HCT116 (cell line): ENCODE results near the gene ANAPC7. TPM values are rescaled to one million over a fixed set of nuclear protein-coding genes. Genes with fewer than 3 reads are reported as not detected.

Source experiments
- ATAC-seq: fragments of 200-7000 bp; cut with Tn5 transposase; 2 replicates; pipeline ENCODE4 v1.9.1; 2020; ENCODE audit warnings: mild to moderate bottlenecking, moderate library complexity
- BruUV-seq: library from RNA; stranded (reverse); fragments of 400-500 nt; replicated peaks from 2 replicates; lab custom pipeline; 2021; lab: Mats Ljungman, UMichigan
- CTCF ChIA-PET: fragments of 300-600 bp; sonication (Branson Sonifier 250); formaldehyde crosslinking; loops from one replicate; lab custom pipeline; 2021; ENCODE audit warnings: antibody characterized with exemption; lab: Charles Lee
- POLR2A ChIA-PET: fragments of 300-600, 350-600 bp; sonication (Branson Sonifier 250); formaldehyde crosslinking; loops from one replicate; lab custom pipeline; 2021; ENCODE audit warnings: antibody characterized with exemption; lab: Charles Lee
- RAD21 ChIA-PET, 2 experiments: fragments of 300-600 bp; sonication (Branson Sonifier 250); formaldehyde crosslinking; loops; one replicate each; lab custom pipeline; 2023; ENCODE audit warnings: low total read pairs in 2 of 2; ENCODE audit not compliant: uncharacterized antibody in 2 of 2, unreplicated experiment in 2 of 2, low non-redundant PET in 1 of 2; lab: Charles Lee
- DNase-seq: peaks from one replicate; pipeline ENCODE4 v3.0.0-alpha.2; 2010; ENCODE audit warnings: low read depth, low spot score
- H2AFZ ChIP-seq: fragments of 200-600 bp; shearing (Covaris generic), sonication (generic); 2 replicates; pipeline ENCODE4 v1.6.1; 2017; ENCODE audit warnings: low read depth, mixed run types, mixed read lengths, antibody characterized with exemption, low read length; ENCODE audit not compliant: poor library complexity, severe bottlenecking
- H3K27ac ChIP-seq: 2 replicates; pipeline ENCODE4 v1.5.1; 2012; ENCODE audit warnings: low read depth, low read length
- H3K27me3 ChIP-seq: fragments of 200-600 bp; sonication (generic); 2 replicates; pipeline ENCODE4 v1.6.1; 2016; ENCODE audit warnings: mixed run types, low read length, mixed read lengths; ENCODE audit not compliant: insufficient read depth
- H3K36me3 ChIP-seq, 2 experiments: fragments of 200-500 bp in 1 of 2; fragments of 200-600 bp in 1 of 2; sonication (Bioruptor generic) in 1 of 2; sonication (generic) in 1 of 2; 2 replicates each; pipeline versions ENCODE4 v1.5.1 to v1.6.1; 2014 to 2016; ENCODE audit warnings: low read length in 2 of 2, inconsistent platforms in 1 of 2, mixed read lengths in 1 of 2, mixed run types in 1 of 2; ENCODE audit not compliant: insufficient read depth in 2 of 2, control insufficient read depth in 1 of 2
- H3K4me1 ChIP-seq, 2 experiments: fragments of 200-600 bp in 1 of 2; sonication (generic) in 1 of 2; 2 replicates each; pipeline versions ENCODE4 v1.5.1 to v1.6.1; 2012 to 2017; ENCODE audit warnings: low read length in 2 of 2, inconsistent platforms in 1 of 2, mild to moderate bottlenecking in 1 of 2, mixed read lengths in 1 of 2, mixed run types in 1 of 2, moderate library complexity in 1 of 2; ENCODE audit not compliant: insufficient read depth in 2 of 2, control insufficient read depth in 1 of 2
- H3K4me2 ChIP-seq: fragments of 200-600 bp; sonication (generic); 2 replicates; pipeline ENCODE4 v1.6.1; 2017; ENCODE audit warnings: mixed run types, low read length, mixed read lengths
- H3K4me3 ChIP-seq, 2 experiments: fragments of 200-600 bp in 1 of 2; sonication (generic) in 1 of 2; replicated peaks in 1 of 2; 2 replicates each; pipeline ENCODE4 v1.5.1; 2011 to 2016; ENCODE audit warnings: low read length in 2 of 2, control low read depth in 1 of 2, low read depth in 1 of 2, mild to moderate bottlenecking in 1 of 2, mixed read lengths in 1 of 2, mixed run types in 1 of 2
- H3K79me2 ChIP-seq: fragments of 200-600 bp; sonication (generic); 2 replicates; pipeline ENCODE4 v1.6.1; 2017; ENCODE audit warnings: mild to moderate bottlenecking, mixed run types, low read length, moderate library complexity, mixed read lengths; ENCODE audit not compliant: insufficient read depth
- H3K9ac ChIP-seq: fragments of 200-600 bp; sonication (generic); 2 replicates; pipeline ENCODE4 v1.6.1; 2016; ENCODE audit warnings: low read length, mixed read lengths
- H3K9me2 ChIP-seq: fragments of 200-600 bp; sonication (generic), shearing (Covaris generic); 2 replicates; pipeline ENCODE4 v1.6.1; 2017; ENCODE audit warnings: mixed run types, mild to moderate bottlenecking, moderate library complexity; ENCODE audit not compliant: insufficient read depth
- H3K9me3 ChIP-seq, 2 experiments: fragments of 200-500 bp in 1 of 2; fragments of 200-600 bp in 1 of 2; sonication (Bioruptor generic) in 1 of 2; sonication (generic) in 1 of 2; 2 replicates each; pipeline ENCODE4 v1.6.1; 2014 to 2017; ENCODE audit warnings: low read length in 2 of 2, mixed read lengths in 2 of 2, inconsistent platforms in 1 of 2, low read depth in 1 of 2, mild to moderate bottlenecking in 1 of 2, mixed run types in 1 of 2, moderate library complexity in 1 of 2; ENCODE audit not compliant: control insufficient read depth in 1 of 2, insufficient read depth in 1 of 2
- H4K20me1 ChIP-seq: fragments of 200-600 bp; sonication (generic), shearing (Covaris generic); 2 replicates; pipeline ENCODE4 v1.6.1; 2017; ENCODE audit warnings: mixed run types, mild to moderate bottlenecking, moderate library complexity; ENCODE audit not compliant: insufficient read depth
- CTCF ChIP-seq, 3 experiments: fragments of 200-600 bp in 1 of 3; sonication (generic) in 1 of 3; IDR thresholded peaks in 2 of 3; conservative IDR thresholded peaks in 1 of 3; 2 replicates each; pipeline ENCODE4 v1.5.1; 2012 to 2017; ENCODE audit warnings: low read depth in 2 of 3, low read length in 2 of 3, antibody characterized with exemption in 1 of 3, borderline replicate concordance in 1 of 3, control low read depth in 1 of 3, mild to moderate bottlenecking in 1 of 3, mixed read lengths in 1 of 3, mixed run types in 1 of 3, moderate library complexity in 1 of 3; ENCODE audit not compliant: insufficient read depth in 1 of 3
- EGR1 ChIP-seq: IDR thresholded peaks from 2 replicates; pipeline ENCODE4 v1.6.1; 2012; ENCODE audit warnings: low read depth
- EZH2 ChIP-seq: fragments of 200-600 bp; sonication (generic); IDR thresholded peaks from 2 replicates; pipeline ENCODE4 v1.6.1; 2017; ENCODE audit warnings: antibody characterized with exemption, mixed run types
- JUND ChIP-seq: IDR thresholded peaks from 2 replicates; pipeline ENCODE4 v1.6.1; 2012
- MAX ChIP-seq: IDR thresholded peaks from 2 replicates; pipeline ENCODE4 v1.6.1; 2012
- POLR2A ChIP-seq: IDR thresholded peaks from 2 replicates; pipeline ENCODE4 v1.7.0; 2011; ENCODE audit warnings: borderline replicate concordance; ENCODE audit not compliant: insufficient read depth, insufficient read length; ENCODE audit errors: extremely low read depth
- REST ChIP-seq: IDR thresholded peaks from 2 replicates; pipeline ENCODE4 v1.6.1; 2012; ENCODE audit warnings: low read depth
- SP1 ChIP-seq: IDR thresholded peaks from 2 replicates; pipeline ENCODE4 v1.6.1; 2012; ENCODE audit warnings: low read depth
- SRF ChIP-seq: IDR thresholded peaks from 2 replicates; pipeline ENCODE4 v1.6.1; 2012; ENCODE audit warnings: low read depth
- TCF7L2 ChIP-seq: IDR thresholded peaks from 2 replicates; pipeline ENCODE4 v1.7.0; 2011; ENCODE audit warnings: borderline replicate concordance, inconsistent platforms; ENCODE audit not compliant: insufficient read depth, insufficient read length; ENCODE audit errors: extremely low read depth
- ZFX ChIP-seq: fragments of 450-650 bp; IDR thresholded peaks from 2 replicates; pipeline ENCODE4 v1.6.1; 2017
- ZNF274 ChIP-seq: fragments of 200-500 bp; sonication (Bioruptor generic); IDR thresholded peaks from 2 replicates; pipeline ENCODE4 v1.6.1; 2014; ENCODE audit warnings: mild to moderate bottlenecking, low read depth, low read length, inconsistent platforms
- intact Hi-C: fragments of 100-400 bp; cut with micrococcal nuclease; formaldehyde crosslinking; loops from 2 replicates; pipeline ENCODE4 v1.10.0; 2022
- total RNA-seq: library from RNA; stranded (reverse); gene quantifications from one replicate; pipeline ENCODE4 v1.2.1, GENCODE V29; 2021; ENCODE audit not compliant: unreplicated experiment
- TF ChIP-seq, protein P1 (sequence below): IDR thresholded peaks from 2 replicates; pipeline ENCODE4 v1.6.1; 2011; ENCODE audit warnings: mild to moderate bottlenecking, low read length, moderate library complexity; ENCODE audit not compliant: insufficient replicate concordance; ENCODE audit errors: extremely low read depth

ANAPC7 gene
- total RNA-seq, 1 experiment from 2014 or later: 55.9 TPM

- intact Hi-C loops: no loop called here
- RAD21 ChIA-PET: no interaction called here
- H3K36me3 ChIP-seq: peaks cover 43 to 49% of the 10 kb centered on the region in 2 experiments
Observed at GRCh38 chr12:110373425-110373824, 30.1 kb downstream of the ANAPC7 start.

GRCh38 chr12:110373025-110373424 lies 30.5 kb downstream of the ANAPC7 start:
- Histone ChIP-seq H3K4me3 (no peak overlapping the region), H3K9me2 (no peaks in the 10 kb centered on the region), H2AFZ (no peak overlapping the region), H3K27ac (no peak overlapping the region), H3K4me1 (no peaks in the 10 kb centered on the region), H3K36me3 (peaks cover 43 to 45% of the 10 kb centered on the region in 2 experiments), H3K9ac (no peak overlapping the region), H3K9me3 (no peaks in the 10 kb centered on the region), H3K27me3 (no peaks in the 10 kb centered on the region), H3K79me2 (peaks cover 11% of the 10 kb centered on the region; the same call in 1 of the 2 replicates), H4K20me1 (no peaks in the 10 kb centered on the region), H3K4me2 (no peak overlapping the region)
- ChIA-PET POLR2A (no interaction called here), CTCF (no interaction called here), RAD21 (no interaction called here)
- DNase-seq (no peak), ATAC-seq (no peak)
- BruUV-seq: no TSS peak
- intact Hi-C loops: no loop called here
- TF ChIP-seq ZFX (no peak), REST (no peak), EGR1 (no peak), JUND (no peak), SP1 (no peak), TCF7L2 (no peak), CTCF (IDR thresholded peaks at IDR 0.05 in 2 of 3, conservative IDR thresholded peaks at IDR 0.05 in 1 of 3; ENCODE audit: borderline replicate concordance in 1 of 3, insufficient read depth in 1 of 3, low read depth in 2 of 3, low read length in 2 of 3) (no peak), EZH2 (no peak), MAX (no peak), SRF (no peak), ZNF274 (no peak), POLR2A (no peak)
- TF ChIP-seq, protein P1, sequence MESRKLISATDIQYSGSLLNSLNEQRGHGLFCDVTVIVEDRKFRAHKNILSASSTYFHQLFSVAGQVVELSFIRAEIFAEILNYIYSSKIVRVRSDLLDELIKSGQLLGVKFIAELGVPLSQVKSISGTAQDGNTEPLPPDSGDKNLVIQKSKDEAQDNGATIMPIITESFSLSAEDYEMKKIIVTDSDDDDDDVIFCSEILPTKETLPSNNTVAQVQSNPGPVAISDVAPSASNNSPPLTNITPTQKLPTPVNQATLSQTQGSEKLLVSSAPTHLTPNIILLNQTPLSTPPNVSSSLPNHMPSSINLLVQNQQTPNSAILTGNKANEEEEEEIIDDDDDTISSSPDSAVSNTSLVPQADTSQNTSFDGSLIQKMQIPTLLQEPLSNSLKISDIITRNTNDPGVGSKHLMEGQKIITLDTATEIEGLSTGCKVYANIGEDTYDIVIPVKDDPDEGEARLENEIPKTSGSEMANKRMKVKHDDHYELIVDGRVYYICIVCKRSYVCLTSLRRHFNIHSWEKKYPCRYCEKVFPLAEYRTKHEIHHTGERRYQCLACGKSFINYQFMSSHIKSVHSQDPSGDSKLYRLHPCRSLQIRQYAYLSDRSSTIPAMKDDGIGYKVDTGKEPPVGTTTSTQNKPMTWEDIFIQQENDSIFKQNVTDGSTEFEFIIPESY: no peak

More at GRCh38 chr12:110373425-110373824, 30.1 kb downstream of the ANAPC7 start:
- Histone ChIP-seq H3K9ac (no peak overlapping the region), H3K79me2 (peaks cover 11% of the 10 kb centered on the region; the same call in 1 of the 2 replicates), H3K27me3 (no peaks in the 10 kb centered on the region)
- no peak for DNase-seq
- TF ChIP-seq ZNF274 (no peak), ZFX (no peak)
- TF ChIP-seq, all 23 proteins: peak for 0
- no TSS peak for BruUV-seq
- Histone ChIP-seq H3K4me2 (no peak overlapping the region), H3K9me2 (no peaks in the 10 kb centered on the region), H3K9me3 (no peaks in the 10 kb centered on the region), H3K27ac (no peak overlapping the region), H3K4me3 (no peak overlapping the region), H3K4me1 (no peaks in the 10 kb centered on the region), H2AFZ (no peak overlapping the region), H4K20me1 (no peaks in the 10 kb centered on the region)
- ATAC-seq: no peak
- ChIA-PET POLR2A (no interaction called here), CTCF (no interaction called here)
